ENCODE measurements around the gene BCAS3. TPM values are rescaled to one million over a fixed set of nuclear protein-coding genes. Genes with fewer than 3 reads are reported as not detected.

Gene BCAS3
- total and polyA plus RNA-seq, 4 donors, result 5.8 to 24.6 (median 10.1) TPM

- TF ChIP-seq MAX (IDR thresholded peaks at IDR 0.05), result no peak
- no peak for TF ChIP-seq JUND (IDR thresholded peaks at IDR 0.05)
- TF ChIP-seq TAF1 (conservative IDR thresholded peaks at IDR 0.05), result no peak
- no peak for TF ChIP-seq RAD21 (IDR thresholded peaks at IDR 0.05)
- no peak for TF ChIP-seq EGR1 (IDR thresholded peaks at IDR 0.05; ENCODE audit: low read depth in 2 of 2)
- no peak for TF ChIP-seq SP1 (IDR thresholded peaks at IDR 0.05)
- TF ChIP-seq ATF3 (IDR thresholded peaks at IDR 0.05), result no peak
- no peak for TF ChIP-seq CTCF (IDR thresholded peaks at IDR 0.05; ENCODE audit: low read depth, low read length, missing input control)
- TF ChIP-seq FOXA1 (IDR thresholded peaks at IDR 0.05), result no peak
- TF ChIP-seq REST (IDR thresholded peaks at IDR 0.05), result no peak
- TF ChIP-seq FOXA2 (IDR thresholded peaks at IDR 0.05), result no peak
- TF ChIP-seq GABPA (IDR thresholded peaks at IDR 0.05 in 1 of 2, conservative IDR thresholded peaks at IDR 0.05 in 1 of 2), result no peak
- TF ChIP-seq ZBTB33 (IDR thresholded peaks at IDR 0.05), result no peak
- no peak for TF ChIP-seq HNF4G (IDR thresholded peaks at IDR 0.05)
- TF ChIP-seq YY1 (IDR thresholded peaks at IDR 0.05), result no peak
- no peak for TF ChIP-seq RXRA (IDR thresholded peaks at IDR 0.05)
- Histone ChIP-seq H3K9ac (ENCODE audit: low read depth in 1 of 2, low read length in 2 of 2) (no peak overlapping the region), H3K4me1 (ENCODE audit: control insufficient read depth in 4 of 4, insufficient read depth in 4 of 4, low read length in 3 of 4) (no peaks in the 10 kb centered on the region), H3K36me3 (ENCODE audit: control insufficient read depth in 4 of 4, insufficient read depth in 3 of 4, low read depth in 1 of 4, low read length in 3 of 4) (peaks cover 0 to 3% (median 0%) of the 10 kb centered on the region in 4 donors), H3K27me3 (ENCODE audit: control insufficient read depth in 4 of 4, insufficient read depth in 4 of 4, low read length in 3 of 4) (no peaks in the 10 kb centered on the region), H3K4me3 (ENCODE audit: low read depth in 1 of 3, low read length in 3 of 3) (no peak overlapping the region), H3K27ac (ENCODE audit: low read depth in 1 of 2, low read length in 2 of 2) (no peak overlapping the region), H3K9me3 (ENCODE audit: control insufficient read depth in 4 of 4, low read length in 3 of 4) (peaks cover 0 to 5% (median 0%) of the 10 kb centered on the region in 4 donors)
- no peak for DNase-seq (ENCODE audit: low spot score)
- WGBS, result 67% methylated on average over 5 of the region's 5 CpGs
These were observed 215.8 kb downstream of the BCAS3 start for GRCh38 chr17:60893475-60893874.

- H3K9ac ChIP-seq (ENCODE audit: low read depth in 1 of 2, low read length in 2 of 2), result no peak overlapping the region
- peaks cover 0 to 3% (median 0%) of the 10 kb centered on the region in 4 donors for H3K36me3 ChIP-seq (ENCODE audit: control insufficient read depth in 4 of 4, insufficient read depth in 3 of 4, low read depth in 1 of 4, low read length in 3 of 4)
- no peak overlapping the region for H3K4me3 ChIP-seq (ENCODE audit: low read depth in 1 of 3, low read length in 3 of 3)
- no peak for DNase-seq (ENCODE audit: low spot score)
- H3K27ac ChIP-seq (ENCODE audit: low read depth in 1 of 2, low read length in 2 of 2), result no peak overlapping the region
- H3K4me1 ChIP-seq (ENCODE audit: control insufficient read depth in 4 of 4, insufficient read depth in 4 of 4, low read length in 3 of 4), result no peaks in the 10 kb centered on the region
- H3K27me3 ChIP-seq (ENCODE audit: control insufficient read depth in 4 of 4, insufficient read depth in 4 of 4, low read length in 3 of 4), result no peaks in the 10 kb centered on the region
- WGBS, result 91% methylated on average over 1 of the region's 1 CpG
- peaks cover 0 to 5% (median 0%) of the 10 kb centered on the region in 4 donors for H3K9me3 ChIP-seq (ENCODE audit: control insufficient read depth in 4 of 4, low read length in 3 of 4)
- TF ChIP-seq YY1 (IDR thresholded peaks at IDR 0.05), result no peak
- no peak for TF ChIP-seq ATF3 (IDR thresholded peaks at IDR 0.05)
- TF ChIP-seq NR2F2 (IDR thresholded peaks at IDR 0.05), result no peak
- TF ChIP-seq CTCF (IDR thresholded peaks at IDR 0.05; ENCODE audit: low read depth, low read length, missing input control), result no peak
- no peak for TF ChIP-seq SP1 (IDR thresholded peaks at IDR 0.05)
- TF ChIP-seq FOXA2 (IDR thresholded peaks at IDR 0.05), result no peak
- no peak for TF ChIP-seq HNF4G (IDR thresholded peaks at IDR 0.05)
- no peak for TF ChIP-seq REST (IDR thresholded peaks at IDR 0.05)
- no peak for TF ChIP-seq HNF4A (conservative IDR thresholded peaks at IDR 0.05)
- TF ChIP-seq JUND (IDR thresholded peaks at IDR 0.05), result no peak
- no peak for TF ChIP-seq GABPA (IDR thresholded peaks at IDR 0.05 in 1 of 2, conservative IDR thresholded peaks at IDR 0.05 in 1 of 2)
These were observed 219.3 kb downstream of the BCAS3 start for GRCh38 chr17:60896996-60897395.
